Activated CD8-positive, alpha-beta T cell treated with anti-CD3 and anti-CD28 coated beads for 36 hours (primary cell): Measurements from ENCODE around the gene RRP1. TPM values are rescaled to one million over a fixed set of nuclear protein-coding genes. Genes with fewer than 3 reads are reported as not detected.

Source experiments
- ATAC-seq: fragments of 200-7000 bp; cut with Tn5 transposase; one replicate; pipeline ENCODE4 v1.10.0; 2021; ENCODE audit warnings: mild to moderate bottlenecking, moderate library complexity
- CTCF ChIA-PET: fragments of 350-600 bp; sonication (Branson Sonifier 250); formaldehyde crosslinking; loops from one replicate; lab custom pipeline; 2021; ENCODE audit warnings: antibody characterized with exemption; lab: Charles Lee
- POLR2A ChIA-PET: fragments of 350-600 bp; sonication (Branson Sonifier 250); formaldehyde crosslinking; loops from one replicate; lab custom pipeline; 2021; ENCODE audit warnings: antibody characterized with exemption; lab: Charles Lee
- DNase-seq: peaks from one replicate; pipeline ENCODE4 v3.0.0-alpha.2; 2020
- H3K27ac Mint-ChIP-seq: one replicate; pipeline ENCODE4 v1.8.0; 2021; ENCODE audit warnings: mild to moderate bottlenecking, mixed read lengths
- H3K27me3 Mint-ChIP-seq: one replicate; pipeline ENCODE4 v1.8.0; 2021; ENCODE audit warnings: mixed read lengths
- H3K36me3 Mint-ChIP-seq: one replicate; pipeline ENCODE4 v1.8.0; 2021; ENCODE audit warnings: low read depth, mixed read lengths
- H3K4me1 Mint-ChIP-seq: one replicate; pipeline ENCODE4 v1.8.0; 2021; ENCODE audit warnings: low read depth, mixed read lengths
- H3K4me3 Mint-ChIP-seq: one replicate; pipeline ENCODE4 v1.8.0; 2021; ENCODE audit warnings: mild to moderate bottlenecking, moderate library complexity, mixed read lengths
- H3K9me3 Mint-ChIP-seq: one replicate; pipeline ENCODE4 v1.8.0; 2021; ENCODE audit warnings: mixed read lengths
- intact Hi-C: fragments of 100-400 bp; cut with micrococcal nuclease; formaldehyde crosslinking; loops from one replicate; pipeline ENCODE4 v1.10.0; 2022
- total RNA-seq, 2 experiments: library from RNA; stranded (reverse); gene quantifications; one replicate each; pipeline ENCODE4 v1.2.3, GENCODE V29; 2021
- TF ChIP-seq, protein P1 (sequence below): fragments of 200-600 bp; IDR thresholded peaks from one replicate; pipeline ENCODE4 v1.8.0; 2022; ENCODE audit warnings: antibody characterized with exemption, mild to moderate bottlenecking

RRP1 gene, protein sequence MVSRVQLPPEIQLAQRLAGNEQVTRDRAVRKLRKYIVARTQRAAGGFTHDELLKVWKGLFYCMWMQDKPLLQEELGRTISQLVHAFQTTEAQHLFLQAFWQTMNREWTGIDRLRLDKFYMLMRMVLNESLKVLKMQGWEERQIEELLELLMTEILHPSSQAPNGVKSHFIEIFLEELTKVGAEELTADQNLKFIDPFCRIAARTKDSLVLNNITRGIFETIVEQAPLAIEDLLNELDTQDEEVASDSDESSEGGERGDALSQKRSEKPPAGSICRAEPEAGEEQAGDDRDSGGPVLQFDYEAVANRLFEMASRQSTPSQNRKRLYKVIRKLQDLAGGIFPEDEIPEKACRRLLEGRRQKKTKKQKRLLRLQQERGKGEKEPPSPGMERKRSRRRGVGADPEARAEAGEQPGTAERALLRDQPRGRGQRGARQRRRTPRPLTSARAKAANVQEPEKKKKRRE
- 10 to 100 TPM; 61.1 to 62.9 TPM for total RNA-seq

DNA sequence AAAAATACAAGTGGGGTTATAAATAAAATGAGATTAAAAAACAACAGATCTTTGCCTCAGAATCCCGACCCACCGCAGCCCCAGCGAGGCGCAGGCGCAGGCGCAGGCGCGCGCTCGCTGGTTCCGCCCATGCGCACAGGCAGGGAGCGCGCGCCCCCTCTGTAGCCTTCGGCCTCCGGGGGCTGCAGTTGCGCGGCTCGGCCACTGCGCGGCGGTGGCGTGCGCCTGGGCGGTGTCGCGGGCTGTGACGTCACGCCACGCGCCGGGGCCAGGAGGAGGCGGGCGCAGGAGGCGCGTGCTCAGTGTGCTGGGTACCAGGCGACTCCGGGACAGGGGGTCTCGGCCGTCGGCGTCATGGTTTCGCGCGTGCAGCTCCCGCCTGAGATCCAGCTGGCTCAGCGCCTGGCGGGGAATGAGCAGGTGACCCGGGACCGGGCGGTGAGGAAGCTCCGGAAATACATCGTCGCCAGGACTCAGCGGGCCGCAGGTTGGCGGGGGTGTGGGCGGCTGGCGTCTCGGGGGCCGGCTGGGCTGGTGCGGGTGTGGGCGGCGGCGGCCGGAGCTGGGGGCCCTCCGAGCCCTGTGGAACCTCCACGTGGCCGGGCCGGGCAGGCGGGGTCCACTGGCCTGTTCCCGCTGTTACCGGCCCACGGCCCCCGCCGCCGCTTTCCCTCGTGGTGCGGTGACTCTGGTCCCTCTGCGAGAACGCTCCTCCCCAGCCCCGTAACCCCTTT, at the start of gene RRP1:
Gene RRP1, plus strand, starts transcription at position 302 of the 734 bp plus-strand sequence. Its CDS starts 53 bp downstream, at position 355.
- TF ChIP-seq, protein P1, sequence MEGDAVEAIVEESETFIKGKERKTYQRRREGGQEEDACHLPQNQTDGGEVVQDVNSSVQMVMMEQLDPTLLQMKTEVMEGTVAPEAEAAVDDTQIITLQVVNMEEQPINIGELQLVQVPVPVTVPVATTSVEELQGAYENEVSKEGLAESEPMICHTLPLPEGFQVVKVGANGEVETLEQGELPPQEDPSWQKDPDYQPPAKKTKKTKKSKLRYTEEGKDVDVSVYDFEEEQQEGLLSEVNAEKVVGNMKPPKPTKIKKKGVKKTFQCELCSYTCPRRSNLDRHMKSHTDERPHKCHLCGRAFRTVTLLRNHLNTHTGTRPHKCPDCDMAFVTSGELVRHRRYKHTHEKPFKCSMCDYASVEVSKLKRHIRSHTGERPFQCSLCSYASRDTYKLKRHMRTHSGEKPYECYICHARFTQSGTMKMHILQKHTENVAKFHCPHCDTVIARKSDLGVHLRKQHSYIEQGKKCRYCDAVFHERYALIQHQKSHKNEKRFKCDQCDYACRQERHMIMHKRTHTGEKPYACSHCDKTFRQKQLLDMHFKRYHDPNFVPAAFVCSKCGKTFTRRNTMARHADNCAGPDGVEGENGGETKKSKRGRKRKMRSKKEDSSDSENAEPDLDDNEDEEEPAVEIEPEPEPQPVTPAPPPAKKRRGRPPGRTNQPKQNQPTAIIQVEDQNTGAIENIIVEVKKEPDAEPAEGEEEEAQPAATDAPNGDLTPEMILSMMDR = peak; percentile 99
- H3K9me3 Mint-ChIP-seq = no peaks in the 10 kb centered on the region
- H3K27ac Mint-ChIP-seq = peak within 1 kb of the TSS; percentile 95
- H3K4me3 Mint-ChIP-seq = peak within 1 kb of the TSS; percentile 97
- CTCF ChIA-PET = interaction anchor here (0.6 to 2.3 kb wide), 17 partner anchors 9 to 294 kb away, joined by 3 to 7 read pairs (median 3); no protein-coding TSS in a partner anchor
- peaks cover 39% of the 10 kb centered on the region for H3K36me3 Mint-ChIP-seq
- DNase-seq = peak; percentile 92
- intact Hi-C loops = no loop called here
- H3K4me1 Mint-ChIP-seq = peaks cover 23% of the 10 kb centered on the region
- POLR2A ChIA-PET = interaction anchor here (0.8 to 4.2 kb wide), 12 partner anchors 10 to 293 kb away, joined by 3 to 24 read pairs (median 4); no protein-coding TSS in a partner anchor
- H3K27me3 Mint-ChIP-seq = no peaks in the 10 kb centered on the region
- peak; percentile 97 for ATAC-seq

DNA sequence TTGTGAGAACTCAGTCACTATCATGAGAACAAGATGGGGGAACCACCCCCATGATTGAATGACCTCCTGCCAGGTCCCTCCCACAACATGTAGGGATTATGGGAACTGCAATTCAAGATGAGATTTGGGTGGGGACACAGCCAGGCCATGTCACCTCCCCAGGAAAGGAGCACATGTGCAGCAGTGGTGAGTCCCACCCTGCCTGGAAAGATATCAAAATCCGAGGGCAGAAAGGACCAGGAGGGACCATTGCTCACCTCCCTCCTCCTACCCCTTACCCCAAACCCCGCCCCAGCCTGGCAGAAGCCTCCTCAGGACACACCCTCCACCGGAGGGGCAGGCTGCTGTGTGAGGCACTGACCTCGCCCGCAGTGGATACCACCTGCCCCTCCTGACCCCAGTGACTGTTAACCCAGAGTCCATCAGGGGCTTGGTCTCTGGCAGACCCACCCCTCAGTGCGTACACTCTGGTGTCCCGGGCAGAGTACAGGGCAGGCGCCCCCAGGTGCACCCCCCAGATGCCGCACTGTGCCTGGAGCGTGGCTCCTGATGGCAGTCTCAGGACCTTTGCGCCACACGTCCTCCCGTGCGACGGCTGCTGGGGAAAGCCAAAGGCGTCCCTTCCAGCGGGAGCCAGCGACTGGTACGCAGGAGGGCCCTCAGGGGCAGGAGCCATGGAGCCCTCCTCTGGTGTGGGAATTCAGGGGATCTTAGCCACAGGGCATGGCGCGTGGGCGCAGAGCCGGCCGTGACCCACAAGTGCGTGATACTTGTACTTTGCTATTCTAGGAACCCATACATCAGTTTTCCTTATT, 49.5 kb upstream of the RRP1 start:
- intact Hi-C loops = no loop called here
- no peak for DNase-seq
- no peak overlapping the region for H3K27ac Mint-ChIP-seq
- H3K36me3 Mint-ChIP-seq = peaks cover 22% of the 10 kb centered on the region
- ATAC-seq = peak; percentile 46
- H3K4me3 Mint-ChIP-seq = no peak overlapping the region
- no peaks in the 10 kb centered on the region for H3K9me3 Mint-ChIP-seq
- TF ChIP-seq, protein P1 = no peak
- no peaks in the 10 kb centered on the region for H3K27me3 Mint-ChIP-seq
- ChIA-PET POLR2A (interaction anchor here (1.4 to 1.6 kb wide), 2 partner anchors 11 to 18 kb away, joined by 3 to 6 read pairs; no protein-coding TSS in a partner anchor), CTCF (interaction anchor here (0.7 kb wide), 1 partner anchor 43 kb away, joined by 4 read pairs; no protein-coding TSS in a partner anchor)
- H3K4me1 Mint-ChIP-seq = peaks cover 14% of the 10 kb centered on the region

DNA sequence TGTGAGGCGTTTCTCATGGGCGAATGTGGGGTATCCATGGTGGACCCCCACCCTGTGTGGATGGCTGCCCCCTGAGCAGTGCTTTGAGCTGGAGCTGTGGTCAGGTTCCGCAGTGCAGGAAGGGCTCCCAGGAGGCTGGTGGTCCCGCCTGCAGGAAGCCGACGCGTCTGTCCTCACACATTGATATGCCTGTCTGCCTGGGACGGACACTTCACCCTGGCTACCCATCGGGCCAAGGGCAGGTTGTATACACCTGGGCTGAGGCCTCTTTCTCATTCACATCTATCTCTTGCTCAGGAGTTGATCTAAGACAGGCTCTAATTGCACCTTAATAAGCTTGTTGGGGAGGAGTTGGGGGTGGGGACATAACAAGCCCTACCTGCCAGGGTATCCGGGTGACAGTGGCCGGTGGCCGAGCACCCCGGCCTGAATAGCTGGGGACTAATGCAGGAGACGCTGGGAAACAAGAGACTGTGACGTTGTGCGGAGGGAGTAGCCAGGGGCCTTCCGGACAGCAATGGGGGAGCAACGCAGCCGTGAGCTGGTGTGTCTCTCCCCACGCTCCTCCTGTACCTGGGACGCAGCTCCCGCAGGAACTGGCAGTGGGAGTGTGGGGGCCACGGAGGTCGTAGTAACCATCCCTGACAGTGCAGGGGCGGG, 48.8 kb upstream of the RRP1 start:
- no peak overlapping the region for H3K4me3 Mint-ChIP-seq
- intact Hi-C loops = no loop called here
- H3K27ac Mint-ChIP-seq = no peak overlapping the region
- ChIA-PET CTCF (no interaction called here), POLR2A (interaction anchor here (1.6 kb wide), 1 partner anchor 12 kb away, joined by 6 read pairs; no protein-coding TSS in a partner anchor)
- H3K4me1 Mint-ChIP-seq = peaks cover 11% of the 10 kb centered on the region
- H3K27me3 Mint-ChIP-seq = no peaks in the 10 kb centered on the region
- TF ChIP-seq, protein P1 = no peak
- H3K36me3 Mint-ChIP-seq = peaks cover 24% of the 10 kb centered on the region
- DNase-seq = no peak
- no peaks in the 10 kb centered on the region for H3K9me3 Mint-ChIP-seq
- peak; percentile 38 for ATAC-seq

DNA sequence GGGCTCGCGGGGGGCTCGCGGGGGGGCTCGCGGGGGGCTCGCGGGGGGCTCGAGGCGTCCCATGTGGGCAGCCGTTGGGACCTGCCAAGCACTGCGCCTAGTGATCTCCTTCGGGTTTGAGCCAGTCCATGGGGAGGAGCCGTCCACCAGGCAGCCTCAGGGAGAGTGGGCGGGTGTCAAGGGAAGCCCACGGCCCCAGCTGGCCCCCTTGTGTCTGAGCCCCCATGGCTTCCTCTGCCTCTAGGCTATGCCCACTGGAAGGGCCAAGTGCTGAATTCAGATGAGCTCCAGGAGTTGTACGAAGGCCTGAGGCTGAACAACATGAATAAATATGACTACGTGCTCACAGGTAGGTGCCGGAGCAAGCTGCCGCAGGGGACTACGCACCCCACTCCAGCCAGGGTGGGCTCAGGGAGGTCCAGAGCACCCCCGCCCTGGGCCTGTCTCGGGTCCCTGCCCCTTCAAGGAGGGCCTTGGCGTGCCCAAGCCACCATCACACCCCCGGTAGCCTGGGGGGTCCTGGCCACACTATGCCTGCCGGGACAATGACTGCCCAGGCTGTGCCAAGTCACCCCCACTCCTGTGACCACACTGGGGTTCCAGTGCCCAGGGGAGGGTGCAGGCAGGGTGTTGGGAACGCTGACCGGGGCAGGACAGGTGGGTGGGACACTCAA, 47.8 kb upstream of the RRP1 start:
- intact Hi-C loops = no loop called here
- CTCF ChIA-PET = no interaction called here

More for the DNA sequence above, 47.8 kb upstream of the RRP1 start:
- ATAC-seq (no peak), DNase-seq (no peak)
- no peaks in the 10 kb centered on the region for H3K9me3 Mint-ChIP-seq
- peaks cover 8% of the 10 kb centered on the region for H3K4me1 Mint-ChIP-seq
- H3K4me3 Mint-ChIP-seq = no peak overlapping the region
- POLR2A ChIA-PET = interaction anchor here (1.6 kb wide), 1 partner anchor 13 kb away, joined by 6 read pairs; no protein-coding TSS in a partner anchor
- TF ChIP-seq, protein P1 = no peak
- H3K36me3 Mint-ChIP-seq = peaks cover 22% of the 10 kb centered on the region
- no peaks in the 10 kb centered on the region for H3K27me3 Mint-ChIP-seq
- no peak overlapping the region for H3K27ac Mint-ChIP-seq
